GM19240 (cell line): ENCODE results near the gene FAM3D.
"Not testable (repeated sequence)": the region's sequence is repeated elsewhere in the genome, so short reads cannot be mapped to it uniquely, and the experiment has no call there.

Experiments
- DNase-seq: peaks from one replicate; pipeline ENCODE4 v3.0.0; 2011; ENCODE audit warnings: low spot score; ENCODE audit not compliant: insufficient read length

FAM3D gene

DNA sequence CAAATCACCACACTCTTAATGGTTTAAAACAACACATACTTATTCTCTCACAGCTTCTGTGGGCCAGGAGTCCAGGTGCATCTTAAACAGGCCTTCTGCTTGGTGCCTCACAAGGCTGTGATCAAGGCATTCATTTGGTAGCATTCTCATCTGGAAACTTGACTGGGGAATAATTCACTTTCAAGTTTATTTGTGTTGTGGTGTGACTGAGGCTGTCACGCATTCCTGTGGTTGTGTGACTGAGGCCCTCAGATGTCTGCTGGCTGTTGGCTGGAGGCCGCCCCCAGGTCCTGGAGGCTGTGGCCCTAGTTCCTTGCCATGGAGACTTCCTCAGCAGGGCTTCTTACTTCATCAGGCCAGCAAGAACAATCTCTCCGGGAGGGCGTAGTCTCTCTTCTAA is 16.9 kb upstream of the FAM3D start:
- DNase-seq, result no peak

DNA sequence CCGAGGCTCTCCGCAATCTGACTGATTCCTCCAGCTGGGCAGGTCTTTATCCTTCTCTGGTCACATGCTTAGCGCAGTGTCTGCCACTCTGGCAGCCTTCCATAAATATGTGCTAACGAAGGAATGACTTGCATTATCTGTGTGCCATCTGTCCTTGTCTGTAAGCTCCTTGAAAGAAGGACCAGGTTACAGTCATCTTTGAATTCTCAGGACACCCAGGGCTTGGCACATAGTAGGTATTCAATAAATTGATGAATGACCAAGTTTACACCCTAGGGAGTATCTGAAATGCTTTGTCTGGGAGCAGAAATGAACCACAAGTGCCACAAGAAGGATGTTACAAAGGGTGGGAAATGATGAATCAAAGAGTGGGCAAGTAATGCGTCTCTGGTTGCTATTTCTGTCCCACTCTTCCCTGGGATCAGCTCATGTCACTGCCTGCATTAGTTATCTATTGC is 16.5 kb upstream of the FAM3D start:
- no peak for DNase-seq

DNA sequence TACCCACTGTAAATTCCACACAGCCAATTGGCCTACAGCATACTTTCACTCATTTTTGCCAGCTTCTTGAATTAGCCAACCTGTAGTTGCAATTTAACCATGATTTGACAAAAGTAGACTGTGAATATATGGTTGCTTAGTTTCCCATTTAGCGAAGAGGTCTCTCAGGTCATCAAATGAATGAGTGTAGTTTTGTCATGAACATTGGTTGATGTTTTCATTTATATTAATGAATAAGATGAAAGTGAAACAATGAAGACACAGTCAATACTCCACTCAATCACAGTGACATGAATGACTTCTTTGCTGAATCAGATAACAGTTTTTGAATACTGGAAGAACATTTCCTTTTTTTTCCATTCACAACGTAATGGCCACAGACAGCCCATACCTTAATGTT is 15.3 kb upstream of the FAM3D start:
- no peak for DNase-seq

DNA sequence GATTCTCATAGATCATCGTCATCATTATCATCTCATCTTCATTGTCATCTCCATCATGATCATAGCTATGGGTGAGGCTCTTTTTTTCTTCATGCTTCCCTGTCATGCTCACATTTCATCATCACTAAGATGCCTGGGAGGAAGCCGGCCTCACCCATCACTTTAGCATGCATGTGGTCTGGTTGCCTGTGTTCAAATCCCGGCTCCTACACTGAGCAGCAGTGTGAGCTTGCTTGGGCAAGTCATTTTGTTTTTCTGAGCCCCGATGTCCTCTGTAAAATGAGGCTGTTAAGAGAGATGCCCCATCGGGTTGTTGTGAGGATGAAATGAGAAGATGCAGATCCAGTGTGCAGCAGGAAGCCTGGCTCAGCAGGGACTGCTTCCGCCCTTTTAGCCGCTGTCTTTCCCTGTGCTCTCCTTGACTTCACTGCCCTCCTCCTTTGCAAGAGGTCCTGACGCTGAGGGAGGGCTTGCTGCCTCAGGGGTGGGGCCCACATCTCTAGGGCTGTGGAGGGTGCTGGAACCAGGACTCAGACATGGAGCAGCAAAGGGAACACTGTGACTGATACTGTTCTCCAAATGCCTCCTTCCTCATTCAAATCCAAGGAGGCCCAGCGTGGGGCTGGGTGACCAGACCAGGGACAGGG is 14.4 kb upstream of the FAM3D start:
- DNase-seq, result no peak

DNA sequence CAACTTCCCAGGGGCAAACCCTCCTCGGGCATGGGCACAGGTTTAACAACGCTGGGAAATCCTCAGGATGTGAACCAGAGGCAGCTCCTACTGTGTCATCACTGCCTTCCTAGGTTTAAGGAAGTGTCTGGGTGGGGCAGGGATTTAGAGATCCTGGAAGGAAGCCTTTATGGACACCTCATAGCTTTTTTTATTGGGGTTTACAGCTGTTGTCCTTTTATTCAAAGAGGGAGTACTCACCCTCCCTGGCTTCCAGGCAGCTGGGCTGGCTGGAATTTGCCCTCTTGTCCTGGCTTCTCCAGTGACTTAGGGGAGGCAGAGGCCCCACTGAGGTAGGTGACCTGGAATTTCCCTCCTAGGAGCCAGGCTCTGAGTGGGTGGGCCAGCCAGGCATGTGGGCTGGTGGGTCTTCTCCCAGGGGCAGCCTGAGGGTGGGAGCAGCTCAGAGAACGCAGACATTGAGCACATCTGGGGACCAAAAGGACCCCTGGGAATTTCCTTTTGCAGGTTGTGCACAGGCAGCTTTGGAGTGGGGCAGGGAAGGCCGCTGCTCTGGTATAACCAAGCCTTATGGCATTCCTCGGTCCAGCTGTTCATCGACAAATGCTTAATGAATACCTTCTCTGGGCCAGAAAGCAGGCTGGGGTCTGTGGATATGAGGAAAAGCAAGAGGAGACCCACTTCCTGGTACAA is 13.5 kb upstream of the FAM3D start:
- DNase-seq, result no peak

DNA sequence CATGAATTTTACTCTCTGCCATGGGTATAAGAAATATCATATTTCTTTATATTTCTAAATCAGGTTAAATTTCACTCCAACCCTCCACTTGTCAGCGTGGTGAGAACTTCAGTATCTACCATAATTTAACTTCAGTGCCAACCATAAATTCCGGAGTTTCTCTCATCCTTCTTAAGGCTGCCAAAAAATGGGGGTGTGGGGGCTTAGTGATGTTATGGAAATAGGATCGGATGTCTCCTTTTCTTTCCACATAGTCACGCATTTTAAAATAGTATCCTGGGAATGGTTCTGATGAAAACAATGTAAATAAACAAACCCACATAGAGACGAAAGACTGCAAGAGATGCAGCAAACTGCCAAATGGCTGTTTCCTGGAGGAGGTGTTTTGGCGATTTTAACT is 12.9 kb upstream of the FAM3D start:
- no peak for DNase-seq

DNA sequence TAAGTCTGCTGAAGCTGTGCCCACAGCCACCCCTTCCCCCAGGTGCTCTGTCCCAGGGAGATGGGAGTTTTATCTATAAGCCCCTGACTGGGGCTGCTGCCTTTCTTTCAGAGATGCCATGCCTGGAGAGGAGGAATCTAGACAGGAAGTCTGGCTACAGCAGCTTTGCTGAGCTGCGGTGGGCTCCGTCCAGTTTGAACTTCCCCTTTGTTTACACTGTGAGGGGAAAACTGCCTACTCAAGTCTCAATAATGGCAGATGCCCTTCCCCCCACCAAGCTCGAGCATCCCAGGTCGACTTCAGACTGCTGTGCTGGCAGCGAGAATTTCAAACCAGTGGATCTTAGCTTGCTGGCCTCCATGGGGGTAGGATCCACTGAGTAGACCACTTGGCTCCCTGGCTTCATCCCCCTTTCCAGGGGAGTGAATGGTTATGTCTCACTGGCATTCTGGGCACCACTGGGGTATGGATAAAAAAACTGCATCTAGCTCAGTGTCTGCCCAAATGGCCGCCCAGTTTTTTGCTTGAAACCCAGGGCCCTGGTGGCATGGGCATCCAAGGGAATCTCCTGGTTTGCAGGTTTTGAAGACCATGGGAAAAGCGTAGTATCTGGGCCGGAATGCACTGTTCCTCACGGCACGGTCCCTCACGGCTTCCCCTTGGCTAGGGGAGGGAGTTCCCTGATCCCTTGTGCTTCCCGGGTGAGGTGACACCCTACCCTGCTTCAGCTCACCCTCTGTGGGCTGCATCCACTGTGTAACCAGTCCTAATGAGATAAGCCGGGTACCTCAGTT is 11.8 kb upstream of the FAM3D start:
- not testable (repeated sequence) for DNase-seq

DNA sequence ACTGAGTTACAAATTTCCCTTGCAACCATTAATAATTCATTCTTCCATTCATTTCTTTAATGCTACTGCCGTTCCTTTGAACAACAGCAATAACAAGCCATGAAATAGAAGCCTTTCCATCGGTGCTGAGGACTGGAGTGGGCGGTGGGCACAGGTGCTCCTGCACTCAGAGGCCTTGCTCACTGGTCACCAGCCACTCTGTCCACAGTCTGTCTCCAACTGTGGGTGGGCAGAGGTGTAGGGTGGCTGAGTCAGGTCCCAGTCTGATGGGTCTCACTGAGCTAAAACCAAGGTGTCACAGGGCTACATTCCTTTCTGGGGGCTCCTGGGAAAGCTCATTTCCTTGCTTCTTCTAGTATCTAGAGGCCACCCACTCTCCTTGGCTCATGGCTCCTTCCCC is 6.3 kb upstream of the FAM3D start:
- no peak for DNase-seq

DNA sequence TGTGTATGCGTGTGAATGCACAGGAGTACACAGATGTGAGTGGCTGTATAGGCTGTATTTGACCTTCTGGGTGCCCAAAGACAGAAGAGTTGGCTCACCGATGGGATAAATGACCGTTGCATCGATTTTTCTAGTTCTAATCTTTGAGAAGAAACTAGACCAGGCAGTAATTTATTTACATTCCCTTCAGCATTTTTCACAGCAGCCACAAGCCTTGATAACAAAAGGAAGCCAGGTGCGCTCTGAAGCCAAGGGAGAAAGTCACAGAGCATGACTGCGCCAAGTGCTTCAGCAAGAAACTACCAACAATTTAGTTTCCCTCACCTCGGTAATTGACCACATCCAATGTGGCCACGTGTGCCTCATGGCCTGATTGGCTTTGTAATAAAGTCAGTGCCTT is 5.9 kb upstream of the FAM3D start:
- no peak for DNase-seq

DNA sequence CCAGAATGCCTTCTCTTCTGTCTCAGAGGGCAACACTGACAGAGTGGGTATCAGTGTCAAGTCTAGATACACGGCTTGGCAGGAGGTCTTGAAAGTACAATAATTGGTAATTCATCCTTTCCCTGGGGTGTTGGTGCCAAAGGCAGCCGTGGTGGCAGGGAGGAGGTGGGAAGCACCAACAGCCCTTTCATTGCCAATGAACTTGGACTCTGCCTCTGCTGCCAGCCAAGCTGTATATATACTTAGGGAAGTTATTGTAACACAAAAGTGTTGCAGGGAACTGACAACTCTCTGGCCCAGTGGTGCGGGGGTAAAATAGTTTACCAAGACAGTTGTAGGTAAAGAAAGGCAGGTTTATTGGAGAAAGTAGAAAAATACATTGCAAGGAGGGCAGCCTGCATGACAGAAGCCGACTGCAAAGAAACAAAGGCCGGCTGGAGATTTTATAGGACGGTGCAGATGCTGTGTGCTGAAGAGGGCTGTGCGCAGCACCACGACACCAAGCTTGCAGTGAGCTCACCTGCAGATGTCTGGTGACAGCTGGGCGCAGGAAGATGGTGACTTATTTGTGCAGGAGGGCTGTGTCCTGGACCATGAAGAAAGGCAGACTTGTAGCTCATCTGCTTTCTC is 4.0 kb upstream of the FAM3D start:
- DNase-seq, result no peak

DNA sequence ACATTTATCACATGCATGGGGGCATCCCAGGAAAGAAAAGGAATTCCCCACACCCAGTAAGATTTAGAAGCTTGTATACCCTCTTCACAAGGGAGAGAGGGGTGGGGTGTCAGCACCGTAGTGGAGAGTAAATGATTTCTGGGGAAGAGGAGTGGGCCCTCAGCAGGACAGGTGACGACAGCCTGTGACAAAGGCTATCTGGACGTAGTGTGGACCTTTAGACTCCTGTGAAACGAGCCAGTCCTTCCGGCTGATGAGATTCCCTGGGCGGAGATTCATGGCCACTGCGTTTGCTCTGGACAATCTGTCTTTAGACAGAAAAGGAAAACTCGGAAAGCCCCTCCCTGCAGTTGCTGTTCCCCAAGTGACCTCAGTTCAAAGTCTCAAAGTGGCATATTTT is 1.7 kb upstream of the FAM3D start:
- DNase-seq, result no peak

DNA sequence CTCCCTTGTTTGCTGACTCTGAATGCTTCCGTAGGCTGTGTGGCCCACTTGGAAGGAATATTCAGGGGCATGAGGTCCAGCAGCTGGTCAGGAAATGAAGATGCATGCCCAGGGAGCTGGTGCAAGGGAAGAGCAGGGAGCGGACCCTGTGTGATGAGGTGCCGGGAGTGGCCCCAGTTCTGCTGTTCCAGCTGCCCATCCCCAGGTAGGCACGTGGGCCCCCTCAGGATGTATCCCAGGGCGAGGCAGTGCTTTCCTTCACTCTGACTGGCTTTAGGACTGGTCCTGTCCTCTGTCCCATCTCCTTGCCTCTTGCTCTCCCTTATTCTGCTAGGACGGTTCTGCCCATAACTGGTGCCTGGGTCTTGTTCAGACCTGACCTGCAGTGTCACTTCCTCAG is 1.1 kb upstream of the FAM3D start:
- no peak for DNase-seq

DNA sequence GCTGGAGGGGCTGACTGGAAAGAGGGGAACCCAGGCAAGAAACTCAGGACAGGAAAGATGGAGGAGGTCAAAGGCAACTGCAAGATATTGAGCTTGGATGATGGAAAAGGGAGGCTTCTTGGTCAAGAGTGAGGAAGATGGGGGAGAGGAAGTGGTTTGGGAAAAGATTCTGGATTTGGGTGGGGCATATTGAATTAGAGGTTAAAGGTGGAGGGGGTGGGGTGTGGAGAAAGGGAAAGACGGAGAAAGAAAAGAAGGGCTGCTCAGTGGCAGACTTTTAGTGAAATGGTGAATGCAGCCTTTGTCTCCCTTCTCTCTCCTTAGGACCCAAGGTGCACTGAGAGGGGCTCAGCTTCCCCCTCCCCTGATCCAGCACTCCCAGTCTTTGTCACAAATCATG is 655 bp upstream of the FAM3D start:
- no peak for DNase-seq

DNA sequence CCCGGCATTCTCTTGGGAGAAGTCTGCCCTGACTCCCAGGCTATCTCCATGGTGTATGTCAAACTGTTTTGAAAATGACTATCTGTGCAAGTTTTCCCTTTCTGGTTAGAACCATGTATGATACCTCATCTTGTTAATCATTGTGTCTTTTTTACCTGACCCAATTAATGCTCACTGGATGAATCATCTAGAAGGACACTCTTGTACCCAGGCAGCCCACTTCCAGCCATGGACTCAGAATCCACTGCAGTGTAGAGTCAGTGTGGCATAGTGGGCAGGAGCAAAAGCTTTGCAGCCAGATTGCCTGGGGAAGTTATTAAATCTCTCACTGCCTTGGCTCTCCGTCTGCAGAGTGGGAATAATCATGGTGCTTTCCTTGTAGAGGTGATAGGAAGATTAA is 1.2 kb downstream of the FAM3D start:
- DNase-seq, result no peak

DNA sequence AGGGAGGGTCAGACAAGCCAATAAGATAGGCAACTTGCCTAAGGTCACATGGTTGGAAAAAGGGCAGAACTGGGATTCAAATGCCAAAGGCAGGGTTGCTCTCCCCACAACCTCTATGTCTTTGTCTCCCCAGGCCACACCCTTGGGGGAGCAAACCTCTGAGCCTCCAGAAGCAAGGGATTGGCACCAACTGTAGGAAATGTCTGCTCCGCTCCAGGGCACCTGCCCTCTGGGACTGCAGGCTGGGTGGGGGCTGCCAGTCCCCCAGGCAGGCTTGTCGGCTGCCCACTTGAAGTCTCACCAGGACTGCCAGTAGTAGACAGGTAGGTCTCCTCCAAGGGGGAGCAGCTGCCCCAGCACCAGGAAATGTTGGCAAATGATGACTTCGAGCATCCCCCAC is 2.0 kb downstream of the FAM3D start:
- no peak for DNase-seq

DNA sequence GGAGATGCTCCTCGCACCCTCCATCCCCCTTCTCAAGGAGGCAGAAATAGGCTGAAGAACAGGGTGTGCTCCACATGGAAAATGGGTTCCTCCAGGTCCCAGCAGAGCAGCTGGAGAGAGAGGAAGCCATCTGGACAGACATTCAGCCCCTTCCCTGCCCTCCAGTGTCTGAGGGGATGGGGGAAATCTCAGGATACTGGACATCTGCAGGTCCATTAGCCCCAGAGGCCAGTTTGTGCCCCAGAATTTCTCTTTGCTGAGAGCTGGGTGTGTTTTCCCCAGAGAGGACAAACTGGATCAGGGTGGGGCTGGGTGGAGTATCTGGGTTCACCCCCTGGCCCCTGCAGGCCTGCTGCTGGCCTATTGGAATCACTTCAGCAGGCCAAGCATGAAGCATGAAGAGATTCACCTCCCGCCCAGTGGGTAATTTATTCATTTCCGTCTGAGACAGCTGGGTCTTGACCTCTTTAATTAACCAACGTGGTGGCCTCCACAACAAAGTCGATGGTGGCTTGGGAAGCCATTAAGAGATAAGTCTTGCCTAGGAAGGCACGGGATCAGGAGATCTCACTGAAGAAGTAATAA is 4.6 kb downstream of the FAM3D start:
- no peak for DNase-seq

DNA sequence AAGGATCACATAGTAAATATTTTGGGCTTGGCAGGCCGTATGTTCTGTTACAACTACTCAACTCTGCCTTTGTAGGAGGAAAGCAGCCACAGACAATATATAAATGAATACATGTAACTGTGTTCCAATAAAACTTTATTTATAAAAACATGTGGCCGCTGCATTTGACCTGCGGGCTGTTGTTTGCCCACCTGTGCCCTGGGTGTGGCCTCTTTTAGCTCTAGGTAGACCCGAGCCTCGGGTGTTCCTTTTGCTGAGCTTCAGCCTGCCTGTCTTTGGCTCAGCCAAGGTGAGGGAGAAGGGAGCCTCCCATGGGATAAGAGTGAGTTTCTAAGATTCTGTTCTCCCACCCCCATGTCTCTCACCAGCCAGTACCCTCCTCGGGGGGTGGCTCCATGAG is 5.6 kb downstream of the FAM3D start:
- DNase-seq, result no peak

DNA sequence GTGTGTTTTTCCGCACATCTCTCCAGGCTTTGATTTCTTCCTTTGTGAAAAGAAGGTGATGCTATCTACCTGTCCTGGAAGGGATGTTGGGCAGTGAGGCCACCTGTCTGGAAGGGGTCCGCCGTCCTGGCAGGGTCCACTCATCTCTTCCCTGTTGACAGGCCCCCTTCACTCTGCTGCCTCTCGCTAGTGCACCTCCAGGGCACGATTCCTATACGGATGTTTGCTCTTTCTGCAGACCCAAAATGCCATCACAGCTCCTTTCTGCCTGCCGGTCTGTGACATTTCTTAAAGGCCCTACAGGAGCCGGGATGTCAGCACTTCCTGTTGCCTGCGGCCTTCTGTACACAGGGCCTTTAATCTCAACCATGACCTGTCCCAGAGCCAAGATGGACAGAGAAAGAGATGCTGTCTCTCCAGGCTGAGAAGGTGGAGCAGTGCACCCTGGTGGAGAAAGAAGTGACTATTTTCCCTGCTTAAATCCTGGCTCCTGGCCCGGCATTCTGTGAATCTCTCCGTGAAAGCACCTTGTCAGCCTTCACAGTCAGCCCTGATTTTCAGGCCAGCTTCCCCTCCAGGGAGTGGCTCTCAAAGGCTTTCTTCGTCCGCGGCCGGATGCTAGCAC is 7.4 kb downstream of the FAM3D start:
- DNase-seq, result no peak

DNA sequence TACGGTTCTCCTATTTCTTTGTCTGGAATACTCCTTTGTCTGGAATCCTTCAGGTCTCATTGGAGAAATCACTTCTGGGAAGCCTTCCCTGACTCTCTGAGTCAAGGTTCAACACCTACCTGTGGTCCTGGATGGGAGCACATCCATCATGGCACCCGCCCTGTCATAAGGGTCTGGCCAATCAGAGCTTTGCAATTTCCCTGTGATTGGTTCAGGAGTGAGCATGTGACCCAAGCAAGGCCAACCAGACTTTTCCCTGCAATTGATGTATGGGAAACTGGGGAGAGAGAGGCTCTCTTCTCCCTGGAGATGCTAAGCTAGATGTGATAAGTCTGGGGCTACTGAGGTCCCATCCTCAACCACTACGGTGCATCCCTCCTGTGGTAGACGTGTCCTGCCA is 8.1 kb downstream of the FAM3D start:
- no peak for DNase-seq

DNA sequence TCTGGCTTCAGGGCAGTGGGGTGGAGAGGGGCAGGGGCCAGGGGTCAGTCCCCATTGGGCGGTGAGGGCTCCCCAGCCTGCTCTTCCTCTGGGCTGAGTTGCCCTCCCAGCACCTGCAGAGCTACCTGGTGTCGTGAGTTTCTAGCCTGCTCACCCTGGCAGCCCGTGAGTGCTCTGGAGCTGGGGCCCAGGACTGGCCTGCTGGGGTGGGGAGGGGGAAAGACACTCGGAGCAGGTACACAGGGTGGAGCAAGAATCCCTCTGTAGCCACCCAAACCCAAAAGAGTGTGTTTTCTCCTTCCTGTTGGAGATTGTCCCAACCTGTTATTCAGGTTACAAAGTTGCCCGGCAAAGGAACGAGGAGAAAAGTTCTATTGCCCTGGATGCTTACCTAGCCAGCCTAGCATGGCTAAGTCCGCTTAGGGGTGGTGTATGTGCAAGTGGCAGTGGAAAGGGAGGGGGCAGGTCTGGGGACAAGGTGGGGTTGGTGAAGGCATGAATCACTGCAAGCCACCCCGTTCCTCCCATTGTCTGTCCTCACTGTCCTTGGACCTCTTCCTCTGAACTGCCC is 8.9 kb downstream of the FAM3D start:
- DNase-seq, result no peak

DNA sequence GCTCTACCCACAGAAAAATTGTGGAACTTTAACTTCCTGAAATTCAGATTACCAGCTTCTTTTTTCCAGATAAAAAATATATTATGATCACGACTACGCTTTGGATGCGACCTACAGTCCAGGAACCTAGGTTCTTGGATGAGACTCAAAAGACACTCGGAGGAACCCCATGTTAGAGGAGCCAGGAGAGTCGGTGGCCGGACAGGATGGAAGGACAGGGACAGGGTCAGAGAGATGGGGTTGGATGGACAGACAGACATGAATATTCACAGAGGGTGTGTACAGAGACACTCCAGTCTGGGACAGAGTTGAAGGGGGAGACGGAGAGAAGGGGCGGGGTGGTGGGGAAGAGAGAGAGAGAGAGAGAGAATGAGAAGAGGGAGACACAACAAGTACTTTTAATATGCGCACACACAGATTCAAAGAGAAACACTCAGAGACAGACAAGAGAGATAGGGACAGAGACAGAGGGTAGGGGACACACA is 9.5 kb downstream of the FAM3D start:
- DNase-seq, result no peak
